ENCODE data around the gene HEPN1. TPM values are rescaled to one million over a fixed set of nuclear protein-coding genes. Genes with fewer than 3 reads are reported as not detected.

Gene HEPN1
- total RNA-seq, 1 experiment from 2014 or later = not detected

DNA sequence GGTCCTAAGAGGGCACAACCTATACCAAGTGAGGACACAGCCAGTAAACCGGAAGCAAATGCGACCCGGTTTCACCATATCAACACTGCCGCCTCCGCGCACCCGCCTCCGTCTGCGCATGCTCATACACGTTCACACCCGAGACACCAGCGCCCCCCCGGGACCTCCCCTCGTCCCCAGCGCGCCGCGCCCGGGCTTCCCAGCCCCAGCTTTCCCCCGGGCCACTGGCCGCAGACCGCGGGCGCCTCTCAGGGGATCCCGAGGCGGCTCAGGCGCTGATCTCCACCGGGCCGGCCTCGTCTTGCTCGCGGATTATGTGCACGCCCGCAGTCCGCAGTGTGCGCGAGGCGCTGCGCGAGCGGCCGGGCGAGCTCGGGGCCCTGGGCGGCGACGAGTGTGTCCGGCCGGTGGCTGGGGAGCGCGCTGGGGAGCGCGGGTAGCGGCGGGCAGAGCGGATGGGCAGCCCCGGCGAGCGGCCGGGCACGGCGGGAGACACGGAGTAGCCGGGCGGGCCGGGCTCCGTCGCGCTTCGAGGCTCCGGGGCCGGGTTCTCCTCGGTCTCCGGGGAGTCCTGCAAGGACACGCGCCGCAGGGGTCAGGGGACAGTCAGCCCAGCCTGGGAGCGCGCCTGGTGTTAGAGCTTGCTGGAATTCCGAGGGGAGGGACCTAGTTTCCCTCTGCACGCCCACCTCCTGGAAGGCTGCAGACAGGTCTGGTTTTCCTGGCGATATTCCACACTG, 2.0 kb downstream of the HEPN1 start:
- no peaks in the 10 kb centered on the region for H3K27me3 ChIP-seq (ENCODE audit: low read length)
- H2AFZ ChIP-seq (ENCODE audit: low read length) = no peak overlapping the region
- no peaks in the 10 kb centered on the region for H4K20me1 ChIP-seq (ENCODE audit: insufficient read depth, low read depth, low read length)
- no peak overlapping the region for H3K4me2 ChIP-seq (ENCODE audit: low read depth, low read length, poor library complexity, severe bottlenecking)
- no peaks in the 10 kb centered on the region for H3K9me3 ChIP-seq (ENCODE audit: low read length)
- H3K79me2 ChIP-seq (ENCODE audit: low read length) = no peaks in the 10 kb centered on the region
- no peaks in the 10 kb centered on the region for H3K9me2 ChIP-seq (replicated peaks; ENCODE audit: insufficient read depth, low read length)
- H3K4me1 ChIP-seq (ENCODE audit: low read length) = no peaks in the 10 kb centered on the region
- H3K27ac ChIP-seq (ENCODE audit: low read length) = no peak overlapping the region
- no peak overlapping the region for H3K9ac ChIP-seq (ENCODE audit: low read length)
- H3K4me3 ChIP-seq (ENCODE audit: low read length) = no peak overlapping the region
- DNase-seq = no peak
- no peaks in the 10 kb centered on the region for H3K36me3 ChIP-seq (ENCODE audit: insufficient read depth, low read length)

GRCh38 chr11:124922831-124923230, 3.8 kb downstream of the HEPN1 start:
- Histone ChIP-seq H3K79me2 (ENCODE audit: low read length) (no peaks in the 10 kb centered on the region), H3K36me3 (ENCODE audit: insufficient read depth, low read length) (no peaks in the 10 kb centered on the region), H3K4me3 (ENCODE audit: low read length) (no peak overlapping the region), H3K27me3 (ENCODE audit: low read length) (no peaks in the 10 kb centered on the region), H3K27ac (ENCODE audit: low read length) (no peak overlapping the region), H3K9me2 (replicated peaks; ENCODE audit: insufficient read depth, low read length) (no peaks in the 10 kb centered on the region), H2AFZ (ENCODE audit: low read length) (no peak overlapping the region), H3K9ac (ENCODE audit: low read length) (no peak overlapping the region), H3K4me2 (ENCODE audit: low read depth, low read length, poor library complexity, severe bottlenecking) (no peak overlapping the region), H4K20me1 (ENCODE audit: insufficient read depth, low read depth, low read length) (no peaks in the 10 kb centered on the region), H3K4me1 (ENCODE audit: low read length) (no peaks in the 10 kb centered on the region), H3K9me3 (ENCODE audit: low read length) (no peaks in the 10 kb centered on the region)
- no peak for DNase-seq

DNA sequence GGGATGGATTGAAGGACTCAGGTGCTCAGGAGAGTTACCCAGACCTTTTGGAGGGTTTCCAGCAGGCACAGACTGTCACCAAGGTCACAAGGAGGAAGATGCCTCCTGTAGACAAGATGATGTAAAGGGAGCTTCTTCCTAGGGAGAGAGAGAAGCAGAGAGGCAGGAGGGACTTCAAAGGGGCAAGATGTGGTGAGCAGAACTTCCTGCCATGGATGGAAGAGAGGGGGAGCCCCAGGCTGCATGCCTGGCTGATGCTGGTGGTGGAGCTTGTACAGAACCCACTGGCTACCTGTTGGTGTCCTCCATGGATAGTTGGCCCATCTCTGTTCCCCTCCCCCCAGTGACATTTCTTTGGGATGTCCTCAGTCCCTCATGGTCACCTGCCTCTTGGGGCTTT, 4.2 kb downstream of the HEPN1 start:
- Histone ChIP-seq H3K4me1 (ENCODE audit: low read length) (no peaks in the 10 kb centered on the region), H3K4me3 (ENCODE audit: low read length) (no peak overlapping the region), H3K27ac (ENCODE audit: low read length) (no peak overlapping the region), H2AFZ (ENCODE audit: low read length) (no peak overlapping the region), H3K9me3 (ENCODE audit: low read length) (no peaks in the 10 kb centered on the region), H3K36me3 (ENCODE audit: insufficient read depth, low read length) (no peaks in the 10 kb centered on the region), H3K27me3 (ENCODE audit: low read length) (no peaks in the 10 kb centered on the region), H4K20me1 (ENCODE audit: insufficient read depth, low read depth, low read length) (no peaks in the 10 kb centered on the region), H3K9ac (ENCODE audit: low read length) (no peak overlapping the region), H3K9me2 (replicated peaks; ENCODE audit: insufficient read depth, low read length) (no peaks in the 10 kb centered on the region), H3K4me2 (ENCODE audit: low read depth, low read length, poor library complexity, severe bottlenecking) (no peak overlapping the region), H3K79me2 (ENCODE audit: low read length) (no peaks in the 10 kb centered on the region)
- no peak for DNase-seq

DNA sequence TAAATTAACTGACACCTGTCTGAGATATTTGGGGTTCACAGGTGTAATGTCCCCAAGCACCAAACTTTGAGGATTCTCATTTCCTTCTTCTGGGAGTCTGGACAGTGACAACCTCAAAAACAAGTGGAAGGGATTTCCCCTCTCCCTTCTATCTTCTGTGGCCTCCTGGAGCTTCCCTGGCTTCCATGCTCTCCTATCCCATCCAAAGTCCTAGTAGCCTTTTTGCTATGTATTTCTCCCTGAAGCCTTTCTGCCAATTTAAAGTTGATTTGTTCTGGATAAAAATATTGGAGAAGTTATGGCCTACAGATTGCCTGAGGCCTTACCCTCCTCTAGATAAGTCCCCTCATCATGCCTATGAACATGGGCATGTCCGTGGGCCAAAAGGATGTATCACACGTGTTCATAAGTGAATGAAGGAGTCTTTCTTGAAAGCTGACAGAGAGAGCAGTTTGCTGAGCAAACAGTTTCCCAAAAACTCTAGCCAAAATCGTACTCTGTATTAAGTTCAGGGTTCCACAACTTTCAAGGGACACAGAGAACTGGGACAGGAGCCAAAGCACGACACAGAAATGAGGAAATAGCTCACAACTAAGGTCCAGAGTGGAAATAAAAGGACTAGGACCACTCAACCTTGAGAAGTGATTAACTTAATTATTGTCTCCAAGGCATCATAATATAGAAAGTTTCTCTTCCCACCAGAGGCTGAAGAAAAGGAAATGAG, 10.1 kb downstream of the HEPN1 start:
- Histone ChIP-seq H3K4me2 (ENCODE audit: low read depth, low read length, poor library complexity, severe bottlenecking) (no peak overlapping the region), H2AFZ (ENCODE audit: low read length) (no peak overlapping the region), H3K4me3 (ENCODE audit: low read length) (no peak overlapping the region), H3K27me3 (ENCODE audit: low read length) (no peaks in the 10 kb centered on the region), H3K79me2 (ENCODE audit: low read length) (no peaks in the 10 kb centered on the region), H3K27ac (ENCODE audit: low read length) (no peak overlapping the region), H3K36me3 (ENCODE audit: insufficient read depth, low read length) (no peaks in the 10 kb centered on the region), H3K9me3 (ENCODE audit: low read length) (no peaks in the 10 kb centered on the region), H3K9me2 (replicated peaks; ENCODE audit: insufficient read depth, low read length) (no peaks in the 10 kb centered on the region), H3K9ac (ENCODE audit: low read length) (no peak overlapping the region), H3K4me1 (ENCODE audit: low read length) (no peaks in the 10 kb centered on the region), H4K20me1 (ENCODE audit: insufficient read depth, low read depth, low read length) (no peaks in the 10 kb centered on the region)
- no peak for DNase-seq

DNA sequence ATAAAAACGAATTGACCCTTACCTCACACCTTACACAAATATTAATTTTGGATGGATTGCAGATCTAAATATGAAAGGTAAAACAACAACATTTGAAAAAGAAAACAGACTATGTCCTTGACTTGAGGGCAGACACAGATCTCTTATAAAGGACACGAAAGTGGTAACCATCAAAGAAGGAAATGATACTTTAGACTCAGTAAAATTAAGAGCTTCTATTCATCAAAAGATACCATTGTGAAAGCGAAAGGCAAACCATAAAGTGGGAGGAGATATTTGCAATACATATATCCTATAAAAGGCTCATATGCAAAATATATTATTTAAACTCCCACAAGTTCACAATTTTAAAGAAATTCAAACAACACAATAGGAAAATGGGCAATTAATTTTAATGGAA, 11.7 kb downstream of the HEPN1 start:
- Histone ChIP-seq H3K4me1 (ENCODE audit: low read length) (no peaks in the 10 kb centered on the region), H3K4me3 (ENCODE audit: low read length) (no peak overlapping the region), H3K27ac (ENCODE audit: low read length) (no peak overlapping the region), H3K9me2 (replicated peaks; ENCODE audit: insufficient read depth, low read length) (no peaks in the 10 kb centered on the region), H3K4me2 (ENCODE audit: low read depth, low read length, poor library complexity, severe bottlenecking) (no peak overlapping the region), H3K9ac (ENCODE audit: low read length) (no peak overlapping the region), H3K79me2 (ENCODE audit: low read length) (no peaks in the 10 kb centered on the region), H3K27me3 (ENCODE audit: low read length) (no peaks in the 10 kb centered on the region), H2AFZ (ENCODE audit: low read length) (no peak overlapping the region), H4K20me1 (ENCODE audit: insufficient read depth, low read depth, low read length) (no peaks in the 10 kb centered on the region), H3K36me3 (ENCODE audit: insufficient read depth, low read length) (no peaks in the 10 kb centered on the region), H3K9me3 (ENCODE audit: low read length) (no peaks in the 10 kb centered on the region)
- no peak for DNase-seq

DNA sequence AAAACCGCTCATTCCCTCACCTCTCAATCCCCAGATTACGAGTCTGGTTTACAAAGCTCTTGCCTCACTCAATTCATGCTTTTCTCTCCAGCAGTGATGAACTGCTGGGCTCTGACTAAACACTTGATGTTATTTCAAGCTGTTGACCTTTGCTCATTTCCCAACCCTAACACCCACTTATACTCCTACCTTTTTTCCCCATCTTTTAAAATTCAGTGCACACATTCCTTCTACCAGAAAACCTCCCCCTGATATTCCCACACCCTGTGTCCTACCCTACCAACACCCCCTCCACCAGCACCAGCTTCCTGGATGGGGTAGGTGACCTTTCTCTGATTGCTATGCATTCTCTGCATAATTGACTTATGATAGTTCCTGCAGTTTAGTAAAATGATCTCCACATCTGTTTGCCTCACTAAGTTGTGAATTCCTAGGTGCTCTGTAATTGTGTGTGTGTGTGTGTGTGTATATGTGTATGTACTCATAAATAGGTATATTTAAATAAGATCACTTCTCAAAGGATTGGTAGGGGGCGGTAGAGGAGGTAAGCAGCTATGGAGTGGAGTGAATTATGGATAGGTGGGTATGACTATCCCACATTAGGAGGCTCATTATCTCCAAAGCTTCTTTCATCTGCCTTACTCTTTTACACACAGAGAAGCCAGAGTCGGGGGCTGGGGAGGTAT, 16.0 kb downstream of the HEPN1 start:
- H3K9me2 ChIP-seq (replicated peaks; ENCODE audit: insufficient read depth, low read length) = no peaks in the 10 kb centered on the region
- H3K4me3 ChIP-seq (ENCODE audit: low read length) = no peak overlapping the region
- DNase-seq = no peak
- H3K4me1 ChIP-seq (ENCODE audit: low read length) = no peaks in the 10 kb centered on the region
- H4K20me1 ChIP-seq (ENCODE audit: insufficient read depth, low read depth, low read length) = no peaks in the 10 kb centered on the region
- no peaks in the 10 kb centered on the region for H3K36me3 ChIP-seq (ENCODE audit: insufficient read depth, low read length)
- no peaks in the 10 kb centered on the region for H3K9me3 ChIP-seq (ENCODE audit: low read length)
- H2AFZ ChIP-seq (ENCODE audit: low read length) = no peak overlapping the region
- H3K4me2 ChIP-seq (ENCODE audit: low read depth, low read length, poor library complexity, severe bottlenecking) = no peak overlapping the region
- no peaks in the 10 kb centered on the region for H3K27me3 ChIP-seq (ENCODE audit: low read length)
- H3K9ac ChIP-seq (ENCODE audit: low read length) = no peak overlapping the region
- no peak overlapping the region for H3K27ac ChIP-seq (ENCODE audit: low read length)
- H3K79me2 ChIP-seq (ENCODE audit: low read length) = no peaks in the 10 kb centered on the region

- no peak within 1 kb of the TSS for H3K9ac ChIP-seq (ENCODE audit: low read length)
- H3K36me3 ChIP-seq (ENCODE audit: insufficient read depth, low read length) = no peaks in the 10 kb centered on the region
- no peak within 1 kb of the TSS for H3K27ac ChIP-seq (ENCODE audit: low read length)
- H2AFZ ChIP-seq (ENCODE audit: low read length) = no peak within 1 kb of the TSS
- H4K20me1 ChIP-seq (ENCODE audit: insufficient read depth, low read depth, low read length) = no peaks in the 10 kb centered on the region
- H3K4me2 ChIP-seq (ENCODE audit: low read depth, low read length, poor library complexity, severe bottlenecking) = no peak within 1 kb of the TSS
- no peak within 1 kb of the TSS for H3K4me3 ChIP-seq (ENCODE audit: low read length)
- H3K9me2 ChIP-seq (replicated peaks; ENCODE audit: insufficient read depth, low read length) = no peaks in the 10 kb centered on the region
- H3K9me3 ChIP-seq (ENCODE audit: low read length) = no peaks in the 10 kb centered on the region
- H3K27me3 ChIP-seq (ENCODE audit: low read length) = no peaks in the 10 kb centered on the region
- no peaks in the 10 kb centered on the region for H3K79me2 ChIP-seq (ENCODE audit: low read length)
- H3K4me1 ChIP-seq (ENCODE audit: low read length) = no peaks in the 10 kb centered on the region
- DNase-seq = no peak
Observed at GRCh38 chr11:124935548-124936514, 16.8 kb downstream of the HEPN1 start, which contains the start of gene HEPACAM. Gene HEPACAM (minus strand): TSS chr11:124936047. CDS start chr11:124936006, 41 bp downstream.
